T-cell (primary cell): ENCODE results near the gene NOM1. TPM values are rescaled to one million over a fixed set of nuclear protein-coding genes. Genes with fewer than 3 reads are reported as not detected.
A peak's percentile ranks its signal among the peaks of the same experiment; 100 is the strongest.

Source experiments
- ATAC-seq, 4 experiments: fragments of 200-7000 bp in 3 of 4; fragments of 150-1000 bp in 1 of 4; cut with Tn5 transposase; replicated peaks in 1 of 4; 1 replicate in 3 of 4; 2 replicates in 1 of 4; pipeline ENCODE4 v1.10.0; 2021; ENCODE audit warnings: moderate library complexity in 3 of 4, mild to moderate bottlenecking in 2 of 4, moderate number of reproducible peaks in 1 of 4
- CTCF ChIA-PET, 2 donors: fragments of 300-600 bp; sonication (Branson Sonifier 250); formaldehyde crosslinking; loops; one replicate each; lab custom pipeline; 2022; ENCODE audit warnings: antibody characterized with exemption in 2 of 2; lab: Charles Lee
- POLR2A ChIA-PET, 2 donors: fragments of 300-600 bp; sonication (Branson Sonifier 250); formaldehyde crosslinking; loops; one replicate each; lab custom pipeline; 2022; ENCODE audit warnings: antibody characterized with exemption in 2 of 2; lab: Charles Lee
- DNase-seq, 35 experiments: peaks; one replicate each; pipeline versions ENCODE4 v3.0.0 to v3.0.0-alpha.2; 2013 to 2023
- H3K27ac ChIP-seq: one replicate; pipeline ENCODE4 v1.5.1; 2013; ENCODE audit warnings: low read length
- H3K27me3 ChIP-seq, 2 experiments: replicated peaks in 1 of 2; 1 replicate in 1 of 2; 2 replicates in 1 of 2; pipeline versions ENCODE4 v1.6.1 to v1.7.0; 2013; ENCODE audit warnings: low read length in 1 of 2, mixed read lengths in 1 of 2; ENCODE audit not compliant: control insufficient read depth in 2 of 2, insufficient read depth in 2 of 2; ENCODE audit errors: extremely low read depth in 1 of 2
- H3K36me3 ChIP-seq, 2 donors: 1 replicate in 1 of 2; 2 replicates in 1 of 2; pipeline versions ENCODE4 v1.6.1 to v1.7.0; 2013; ENCODE audit warnings: low read length in 1 of 2; ENCODE audit not compliant: control insufficient read depth in 2 of 2, insufficient read depth in 1 of 2; ENCODE audit errors: extremely low read depth in 1 of 2
- H3K4me1 ChIP-seq, 2 experiments: 1 replicate in 1 of 2; 2 replicates in 1 of 2; pipeline versions ENCODE4 v1.6.1 to v1.7.0; 2013; ENCODE audit warnings: low read length in 2 of 2, mixed read lengths in 1 of 2; ENCODE audit not compliant: insufficient read depth in 2 of 2, control insufficient read depth in 1 of 2; ENCODE audit errors: extremely low read depth in 1 of 2
- H3K4me3 ChIP-seq, 2 donors: 1 replicate in 1 of 2; 2 replicates in 1 of 2; pipeline versions ENCODE4 v1.5.1 to v1.7.0; 2013; ENCODE audit warnings: mild to moderate bottlenecking in 2 of 2, low read length in 1 of 2, moderate library complexity in 1 of 2; ENCODE audit not compliant: control insufficient read depth in 1 of 2; ENCODE audit errors: extremely low read depth in 1 of 2
- H3K9me3 ChIP-seq: 2 replicates; pipeline ENCODE4 v1.7.0; 2013
- H3K27ac Mint-ChIP-seq, 2 donors: one replicate each; pipeline ENCODE4 v1.8.0; 2020 to 2021; ENCODE audit warnings: mild to moderate bottlenecking in 2 of 2, mixed read lengths in 2 of 2
- H3K27me3 Mint-ChIP-seq, 2 donors: one replicate each; pipeline ENCODE4 v1.8.0; 2021 to 2022; ENCODE audit warnings: mixed read lengths in 2 of 2
- H3K36me3 Mint-ChIP-seq: one replicate; pipeline ENCODE4 v1.8.0; 2021; ENCODE audit warnings: mixed read lengths
- H3K4me1 Mint-ChIP-seq, 3 donors: one replicate each; pipeline ENCODE4 v1.8.0; 2020 to 2022; ENCODE audit warnings: mixed read lengths in 3 of 3, mild to moderate bottlenecking in 1 of 3
- H3K4me3 Mint-ChIP-seq, 3 donors: one replicate each; pipeline ENCODE4 v1.8.0; 2020 to 2022; ENCODE audit warnings: mild to moderate bottlenecking in 3 of 3, mixed read lengths in 3 of 3, moderate library complexity in 3 of 3
- H3K9me3 Mint-ChIP-seq, 3 donors: one replicate each; pipeline ENCODE4 v1.8.0; 2020 to 2022; ENCODE audit warnings: mixed read lengths in 3 of 3
- WGBS: methylation state at CpG from one replicate; pipeline ENCODE4 v1.1.5; 2013; ENCODE audit warnings: missing lambda C conversion rate; ENCODE audit not compliant: insufficient coverage; 5-methylcytosine and 5-hydroxymethylcytosine counted together
- total RNA-seq, 35 experiments: library from RNA in 6 of 35; stranded (reverse) in 6 of 35; fragments of 120-200 nt in 1 of 35; gene quantifications; one replicate each; pipeline versions ENCODE4 v1.2.1 to v1.2.4 and lab custom pipeline; 2013 to 2026

The NOM1 gene
- total RNA-seq, 5 donors from 2014 or later (not counting 1 experiment from before 2014, with no cell fraction given), result 31.7 to 47.8 (median 33.7) TPM

- no peak for ATAC-seq
- Mint-ChIP-seq H3K27ac (no peak overlapping the region), H3K4me1 (peaks cover 16 to 26% (median 19%) of the 10 kb centered on the region in 3 donors), H3K36me3 (no peaks in the 10 kb centered on the region), H3K27me3 (peaks cover 49 to 82% of the 10 kb centered on the region in 2 donors), H3K9me3 (no peaks in the 10 kb centered on the region), H3K4me3 (peak overlapping the region in 1 of 3 donors; percentile 63)
- ChIA-PET CTCF (no interaction called here), POLR2A (no interaction called here)
- H3K36me3 ChIP-seq, result no peaks in the 10 kb centered on the region
- H3K27me3 ChIP-seq, result peaks cover 13 to 81% of the 10 kb centered on the region in 2 experiments
- no peak for DNase-seq
- no peaks in the 10 kb centered on the region for H3K9me3 ChIP-seq
- peaks cover 0 to 28% of the 10 kb centered on the region in 2 experiments for H3K4me1 ChIP-seq
- H3K27ac ChIP-seq, result no peak overlapping the region
- H3K4me3 ChIP-seq, result no peak overlapping the region
Observed at GRCh38 chr7:157013101-157013500, 63.6 kb downstream of the NOM1 start.

DNA sequence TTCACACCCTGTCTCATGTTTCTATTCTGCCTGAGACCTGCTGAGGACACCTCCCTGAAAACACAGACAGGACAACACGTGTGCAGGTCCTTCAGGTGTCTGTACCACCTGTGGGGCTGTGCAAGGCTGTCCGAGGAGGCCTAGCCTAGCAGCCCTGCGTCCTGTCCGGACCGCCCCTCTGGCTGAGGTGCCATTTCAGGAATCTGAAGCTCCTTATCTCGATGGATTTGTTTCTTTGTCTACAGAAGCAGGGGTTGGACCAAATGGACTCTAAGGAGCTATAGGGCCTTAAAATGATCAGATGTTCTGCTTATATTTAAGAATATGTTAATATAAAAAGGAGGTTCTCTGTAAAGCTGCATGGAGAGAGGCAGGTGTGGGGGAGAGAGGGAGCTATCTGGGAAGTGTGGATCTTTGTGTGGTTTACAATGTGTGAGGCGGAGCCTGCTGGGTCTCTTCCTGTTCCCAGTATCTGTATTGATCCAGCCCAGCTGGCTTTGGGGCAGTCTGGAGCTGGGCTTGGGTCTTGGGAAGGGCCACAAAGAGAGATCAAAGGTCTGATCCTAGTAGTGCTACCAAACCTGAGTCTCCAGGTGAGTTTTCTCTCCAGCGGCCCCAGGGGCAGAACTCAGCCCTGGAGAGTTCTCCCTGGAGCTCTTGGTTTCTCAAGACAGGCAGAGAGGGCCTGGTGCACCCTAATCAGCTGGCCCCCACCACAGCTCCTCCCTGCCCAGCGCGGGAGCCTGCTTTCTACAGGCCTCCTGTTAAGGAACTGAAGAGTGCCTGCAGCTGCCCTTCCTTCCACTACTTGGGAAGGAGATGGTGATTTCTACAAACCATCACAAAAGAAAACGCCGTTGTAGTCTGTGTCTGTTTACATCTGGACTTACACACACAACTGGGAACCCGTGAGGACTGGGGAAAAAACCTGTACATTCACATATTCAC, 64.4 kb downstream of the NOM1 start:
- CTCF ChIA-PET, result no interaction called here
- H3K4me1 ChIP-seq, result peaks cover 0 to 33% of the 10 kb centered on the region in 2 experiments
- Mint-ChIP-seq H3K4me1 (peaks cover 16 to 28% (median 23%) of the 10 kb centered on the region in 3 donors), H3K4me3 (no peak overlapping the region), H3K9me3 (no peaks in the 10 kb centered on the region), H3K27me3 (peaks cover 50 to 81% of the 10 kb centered on the region in 2 donors), H3K27ac (no peak overlapping the region), H3K36me3 (no peaks in the 10 kb centered on the region)
- peaks cover 15 to 81% of the 10 kb centered on the region in 2 experiments for H3K27me3 ChIP-seq
- no peak overlapping the region for H3K27ac ChIP-seq
- 22% methylated on average over 7 of the region's 13 CpGs for WGBS
- POLR2A ChIA-PET, result no interaction called here
- H3K4me3 ChIP-seq, result no peak overlapping the region
- DNase-seq (no peak), ATAC-seq (no peak)
- H3K9me3 ChIP-seq, result no peaks in the 10 kb centered on the region
- H3K36me3 ChIP-seq, result no peaks in the 10 kb centered on the region

GRCh38 chr7:157014635-157015555, 65.4 kb downstream of the NOM1 start:
- no peak overlapping the region for H3K27ac Mint-ChIP-seq
- no peak overlapping the region for H3K4me3 Mint-ChIP-seq
- WGBS, result 23% methylated on average over 10 of the region's 12 CpGs
- Histone ChIP-seq H3K36me3 (no peaks in the 10 kb centered on the region), H3K27ac (no peak overlapping the region), H3K4me1 (peaks cover 0 to 35% of the 10 kb centered on the region in 2 experiments), H3K9me3 (no peaks in the 10 kb centered on the region), H3K27me3 (peaks cover 17 to 81% of the 10 kb centered on the region in 2 experiments), H3K4me3 (no peak overlapping the region)
- H3K9me3 Mint-ChIP-seq, result no peaks in the 10 kb centered on the region
- peaks cover 53 to 81% of the 10 kb centered on the region in 2 donors for H3K27me3 Mint-ChIP-seq
- DNase-seq, result no peak
- peaks cover 16 to 28% (median 28%) of the 10 kb centered on the region in 3 donors for H3K4me1 Mint-ChIP-seq
- H3K36me3 Mint-ChIP-seq, result no peaks in the 10 kb centered on the region
- ChIA-PET CTCF (no interaction called here), POLR2A (no interaction called here)
- no peak for ATAC-seq

- Histone ChIP-seq H3K27ac (no peak overlapping the region), H3K4me3 (no peak overlapping the region), H3K27me3 (peaks cover 17 to 90% of the 10 kb centered on the region in 2 experiments), H3K36me3 (no peaks in the 10 kb centered on the region), H3K9me3 (no peaks in the 10 kb centered on the region), H3K4me1 (peaks cover 0 to 41% of the 10 kb centered on the region in 2 experiments)
- H3K27me3 Mint-ChIP-seq, result peaks cover 53 to 85% of the 10 kb centered on the region in 2 donors
- POLR2A ChIA-PET, result no interaction called here
- DNase-seq (no peak), ATAC-seq (no peak)
- no peak overlapping the region for H3K4me3 Mint-ChIP-seq
- CTCF ChIA-PET, result no interaction called here
- H3K36me3 Mint-ChIP-seq, result no peaks in the 10 kb centered on the region
- H3K9me3 Mint-ChIP-seq, result no peaks in the 10 kb centered on the region
- no peak overlapping the region for H3K27ac Mint-ChIP-seq
- 0% methylated on average over 2 of the region's 11 CpGs for WGBS
- peaks cover 21 to 33% (median 33%) of the 10 kb centered on the region in 3 donors for H3K4me1 Mint-ChIP-seq
Observed at GRCh38 chr7:157016024-157016351, 66.5 kb downstream of the NOM1 start.

DNA sequence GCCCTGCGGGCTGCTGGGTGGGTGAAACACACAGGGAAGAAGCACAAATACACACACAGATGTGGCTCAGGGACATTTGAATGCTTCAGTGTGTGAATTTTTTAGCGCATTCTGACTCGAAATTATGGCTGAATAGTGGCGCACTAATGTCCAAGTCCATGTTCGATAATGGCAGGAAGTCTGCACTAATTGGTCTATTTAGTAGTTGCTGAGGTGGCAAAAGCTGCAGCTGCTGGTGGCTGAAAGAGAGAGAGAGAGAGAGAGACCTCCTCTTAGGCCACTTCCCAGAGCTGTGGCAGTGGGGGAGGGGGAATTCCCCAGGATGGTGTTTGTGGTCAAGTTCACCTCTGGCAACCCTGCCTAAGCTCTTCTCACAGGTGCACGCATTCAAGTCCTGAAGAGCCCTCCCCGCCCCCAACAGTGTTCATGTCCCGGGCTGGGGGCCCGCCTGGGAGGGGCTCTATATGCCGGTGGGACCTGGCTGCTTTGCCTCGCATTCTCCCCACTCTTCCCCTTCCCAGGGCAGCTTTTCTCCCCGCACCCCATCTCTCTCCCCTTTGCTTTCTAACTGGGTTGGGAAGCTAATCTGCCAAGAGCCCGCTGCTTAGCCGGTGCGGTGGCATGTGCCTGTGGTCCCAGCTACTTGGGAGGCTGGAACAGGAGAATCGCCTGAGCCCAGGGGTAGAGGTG, 67.0 kb downstream of the NOM1 start:
- no peaks in the 10 kb centered on the region for H3K36me3 Mint-ChIP-seq
- Histone ChIP-seq H3K9me3 (no peaks in the 10 kb centered on the region), H3K4me1 (peaks cover 0 to 39% of the 10 kb centered on the region in 2 experiments), H3K4me3 (no peak overlapping the region), H3K27me3 (peaks cover 17 to 88% of the 10 kb centered on the region in 2 experiments), H3K36me3 (no peaks in the 10 kb centered on the region), H3K27ac (no peak overlapping the region)
- ATAC-seq, result no peak
- no peak overlapping the region for H3K4me3 Mint-ChIP-seq
- peaks cover 19 to 30% (median 30%) of the 10 kb centered on the region in 3 donors for H3K4me1 Mint-ChIP-seq
- H3K9me3 Mint-ChIP-seq, result no peaks in the 10 kb centered on the region
- DNase-seq, result no peak
- H3K27me3 Mint-ChIP-seq, result peaks cover 52 to 80% of the 10 kb centered on the region in 2 donors
- POLR2A ChIA-PET, result no interaction called here
- 4% methylated on average over 12 of the region's 16 CpGs for WGBS
- CTCF ChIA-PET, result no interaction called here
- H3K27ac Mint-ChIP-seq, result no peak overlapping the region

- H3K36me3 Mint-ChIP-seq, result no peaks in the 10 kb centered on the region
- no peak overlapping the region for H3K4me3 Mint-ChIP-seq
- no peaks in the 10 kb centered on the region for H3K9me3 Mint-ChIP-seq
- no peak overlapping the region for H3K27ac Mint-ChIP-seq
- CTCF ChIA-PET, result no interaction called here
- ATAC-seq (no peak), DNase-seq (no peak)
- H3K36me3 ChIP-seq, result no peaks in the 10 kb centered on the region
- H3K27ac ChIP-seq, result no peak overlapping the region
- WGBS, result 10% methylated on average over 2 of the region's 11 CpGs
- POLR2A ChIA-PET, result no interaction called here
- no peaks in the 10 kb centered on the region for H3K9me3 ChIP-seq
- peaks cover 12 to 25% (median 24%) of the 10 kb centered on the region in 3 donors for H3K4me1 Mint-ChIP-seq
- H3K27me3 ChIP-seq, result peaks cover 18 to 90% of the 10 kb centered on the region in 2 experiments
- H3K4me1 ChIP-seq, result peaks cover 0 to 40% of the 10 kb centered on the region in 2 experiments
- peaks cover 46 to 78% of the 10 kb centered on the region in 2 donors for H3K27me3 Mint-ChIP-seq
- no peak overlapping the region for H3K4me3 ChIP-seq
Observed at GRCh38 chr7:157017149-157017548, 67.6 kb downstream of the NOM1 start.
